ENCODE data around the gene TMEM151B. TPM values are rescaled to one million over a fixed set of nuclear protein-coding genes. Genes with fewer than 3 reads are reported as not detected.

TMEM151B gene
- polyA plus RNA-seq, 1 of the 3 experiments (the other 2 are of a cell fraction): 0.05 TPM

DNA sequence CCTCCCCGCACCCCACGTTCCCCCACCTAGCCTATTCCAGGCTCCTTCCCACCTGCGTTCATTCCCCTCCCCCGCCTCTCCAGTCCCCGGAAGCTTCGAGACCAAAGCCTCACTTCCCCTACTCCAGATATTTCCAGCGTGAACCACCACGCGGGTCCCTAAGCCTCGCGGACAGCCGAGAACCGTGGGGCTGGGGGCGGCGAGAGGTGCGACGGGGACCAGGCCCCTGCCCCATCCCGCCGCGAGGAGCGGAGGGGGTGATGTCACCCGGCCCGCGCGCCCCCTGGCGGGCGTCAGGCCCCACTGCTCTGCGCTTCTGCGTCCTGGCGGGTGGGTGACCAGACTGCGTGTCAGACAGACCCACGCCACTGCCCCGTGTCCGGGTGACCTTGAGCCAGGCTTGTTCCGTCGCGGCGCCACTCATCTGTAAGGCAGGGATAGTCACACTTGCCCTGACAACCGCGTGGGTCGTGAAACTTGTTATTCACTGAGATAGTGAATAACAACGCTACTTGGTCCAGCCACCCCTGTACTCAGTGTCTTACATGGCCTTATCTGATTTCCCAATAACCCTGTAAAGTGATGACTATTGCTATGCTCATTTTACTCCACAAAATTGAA, 32.3 kb upstream of the TMEM151B start (continued):
- TF ChIP-seq, protein P1, sequence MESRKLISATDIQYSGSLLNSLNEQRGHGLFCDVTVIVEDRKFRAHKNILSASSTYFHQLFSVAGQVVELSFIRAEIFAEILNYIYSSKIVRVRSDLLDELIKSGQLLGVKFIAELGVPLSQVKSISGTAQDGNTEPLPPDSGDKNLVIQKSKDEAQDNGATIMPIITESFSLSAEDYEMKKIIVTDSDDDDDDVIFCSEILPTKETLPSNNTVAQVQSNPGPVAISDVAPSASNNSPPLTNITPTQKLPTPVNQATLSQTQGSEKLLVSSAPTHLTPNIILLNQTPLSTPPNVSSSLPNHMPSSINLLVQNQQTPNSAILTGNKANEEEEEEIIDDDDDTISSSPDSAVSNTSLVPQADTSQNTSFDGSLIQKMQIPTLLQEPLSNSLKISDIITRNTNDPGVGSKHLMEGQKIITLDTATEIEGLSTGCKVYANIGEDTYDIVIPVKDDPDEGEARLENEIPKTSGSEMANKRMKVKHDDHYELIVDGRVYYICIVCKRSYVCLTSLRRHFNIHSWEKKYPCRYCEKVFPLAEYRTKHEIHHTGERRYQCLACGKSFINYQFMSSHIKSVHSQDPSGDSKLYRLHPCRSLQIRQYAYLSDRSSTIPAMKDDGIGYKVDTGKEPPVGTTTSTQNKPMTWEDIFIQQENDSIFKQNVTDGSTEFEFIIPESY (IDR thresholded peaks at IDR 0.05; ENCODE audit: borderline replicate concordance, low read depth): no peak
- TF ChIP-seq, protein P2, sequence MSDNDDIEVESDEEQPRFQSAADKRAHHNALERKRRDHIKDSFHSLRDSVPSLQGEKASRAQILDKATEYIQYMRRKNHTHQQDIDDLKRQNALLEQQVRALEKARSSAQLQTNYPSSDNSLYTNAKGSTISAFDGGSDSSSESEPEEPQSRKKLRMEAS (IDR thresholded peaks at IDR 0.05; ENCODE audit: low read depth): peak; percentile 56; the same call in 1 of the 2 replicates
- TF ChIP-seq GATA2 (CRISPR knock-in tag; IDR thresholded peaks at IDR 0.05): peak; percentile 26
- no peak for TF ChIP-seq RFX5 (IDR thresholded peaks at IDR 0.05; ENCODE audit: low read length)
- 0 out of 2 replicates have a peak, but pooled peaks have one; percentile 3 for TF ChIP-seq RXRA (IDR thresholded peaks at IDR 0.05; ENCODE audit: borderline replicate concordance, low read depth)
- TF ChIP-seq, protein P3, sequence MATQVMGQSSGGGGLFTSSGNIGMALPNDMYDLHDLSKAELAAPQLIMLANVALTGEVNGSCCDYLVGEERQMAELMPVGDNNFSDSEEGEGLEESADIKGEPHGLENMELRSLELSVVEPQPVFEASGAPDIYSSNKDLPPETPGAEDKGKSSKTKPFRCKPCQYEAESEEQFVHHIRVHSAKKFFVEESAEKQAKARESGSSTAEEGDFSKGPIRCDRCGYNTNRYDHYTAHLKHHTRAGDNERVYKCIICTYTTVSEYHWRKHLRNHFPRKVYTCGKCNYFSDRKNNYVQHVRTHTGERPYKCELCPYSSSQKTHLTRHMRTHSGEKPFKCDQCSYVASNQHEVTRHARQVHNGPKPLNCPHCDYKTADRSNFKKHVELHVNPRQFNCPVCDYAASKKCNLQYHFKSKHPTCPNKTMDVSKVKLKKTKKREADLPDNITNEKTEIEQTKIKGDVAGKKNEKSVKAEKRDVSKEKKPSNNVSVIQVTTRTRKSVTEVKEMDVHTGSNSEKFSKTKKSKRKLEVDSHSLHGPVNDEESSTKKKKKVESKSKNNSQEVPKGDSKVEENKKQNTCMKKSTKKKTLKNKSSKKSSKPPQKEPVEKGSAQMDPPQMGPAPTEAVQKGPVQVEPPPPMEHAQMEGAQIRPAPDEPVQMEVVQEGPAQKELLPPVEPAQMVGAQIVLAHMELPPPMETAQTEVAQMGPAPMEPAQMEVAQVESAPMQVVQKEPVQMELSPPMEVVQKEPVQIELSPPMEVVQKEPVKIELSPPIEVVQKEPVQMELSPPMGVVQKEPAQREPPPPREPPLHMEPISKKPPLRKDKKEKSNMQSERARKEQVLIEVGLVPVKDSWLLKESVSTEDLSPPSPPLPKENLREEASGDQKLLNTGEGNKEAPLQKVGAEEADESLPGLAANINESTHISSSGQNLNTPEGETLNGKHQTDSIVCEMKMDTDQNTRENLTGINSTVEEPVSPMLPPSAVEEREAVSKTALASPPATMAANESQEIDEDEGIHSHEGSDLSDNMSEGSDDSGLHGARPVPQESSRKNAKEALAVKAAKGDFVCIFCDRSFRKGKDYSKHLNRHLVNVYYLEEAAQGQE (IDR thresholded peaks at IDR 0.05; ENCODE audit: low read depth, low read length): no peak
- TF ChIP-seq SMC3 (IDR thresholded peaks at IDR 0.05; ENCODE audit: low read depth, low read length): peak; percentile 73
- 0 out of 2 replicates have a peak, but pooled peaks have one; percentile 46 for TF ChIP-seq ELF1 (IDR thresholded peaks at IDR 0.05)
- TF ChIP-seq YY1 (IDR thresholded peaks at IDR 0.05; ENCODE audit: low read depth): no peak
- TF ChIP-seq TAF1 (IDR thresholded peaks at IDR 0.05; ENCODE audit: borderline replicate concordance, low read depth, low read length): peak; percentile 20; the same call in 1 of the 2 replicates

DNA sequence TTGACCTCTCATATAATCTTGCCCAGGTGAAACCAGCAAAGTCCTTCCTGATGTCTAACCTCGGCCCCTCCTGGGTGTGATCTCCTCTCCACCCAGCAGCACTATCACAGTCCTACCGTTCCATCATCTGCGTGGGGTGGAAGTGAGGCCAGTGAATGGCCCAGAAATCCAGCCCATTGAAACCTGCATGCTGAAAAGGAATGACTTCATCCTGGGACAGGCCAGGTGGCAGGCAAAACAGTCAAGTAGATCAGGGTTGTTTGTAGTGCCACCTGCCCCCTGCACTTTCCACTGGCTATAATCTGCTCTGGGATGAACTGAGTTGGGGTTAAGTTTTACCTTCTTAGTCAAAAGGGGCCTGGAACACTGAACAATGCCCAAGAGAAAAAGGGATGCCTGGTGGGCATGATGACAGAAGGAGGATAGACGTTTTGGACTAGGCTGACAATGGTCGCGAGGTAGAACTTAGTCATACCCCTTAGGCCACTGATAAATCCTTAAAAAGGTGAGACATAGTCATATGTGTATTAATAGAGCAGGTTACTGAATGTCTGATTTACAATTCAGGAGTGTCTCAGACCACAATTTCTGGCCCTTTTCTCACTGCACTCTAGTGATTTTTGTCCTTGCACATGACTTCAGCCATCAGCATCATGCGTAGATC, 31.4 kb upstream of the TMEM151B start:
- H3K4me1 ChIP-seq (ENCODE audit: control insufficient read depth in 1 of 2, insufficient read depth in 2 of 2, low read depth in 1 of 2, low read length in 1 of 2): peaks cover 26 to 36% of the 10 kb centered on the region in 2 experiments
- no peak for DNase-seq
- no peaks in the 10 kb centered on the region for H3K36me3 ChIP-seq (replicated peaks in 1 of 2; ENCODE audit: control insufficient read depth in 1 of 2, insufficient read depth in 2 of 2, low read length in 1 of 2)
- no peaks in the 10 kb centered on the region for H3K27me3 ChIP-seq (ENCODE audit: insufficient read depth)
- no peaks in the 10 kb centered on the region for H3K9me3 ChIP-seq
- H3K9ac ChIP-seq: no peak overlapping the region
- POLR2A ChIA-PET: interaction anchor here (2.7 kb wide), 1 partner anchor 8 kb away, joined by 27 read pairs; the partner anchor contains the start of gene HSP90AB1
- H2AFZ ChIP-seq (ENCODE audit: low read depth): no peak overlapping the region
- no peak overlapping the region for H3K4me3 ChIP-seq (ENCODE audit: low read depth in 2 of 2, low read length in 1 of 2)
- 91% methylated on average over 7 of the region's 7 CpGs for WGBS (ENCODE audit: low lambda C conversion rate)
- H3K9me2 ChIP-seq: no peaks in the 10 kb centered on the region
- no peaks in the 10 kb centered on the region for H4K20me1 ChIP-seq (ENCODE audit: insufficient read depth)
- CTCF ChIA-PET: interaction anchor here (1.1 to 8.5 kb wide), 5 partner anchors 7 to 68 kb away, joined by 3 to 224 read pairs (median 115); partner anchors contain the start of genes HSP90AB1, MYMX and SLC29A1
- peaks cover 18% of the 10 kb centered on the region for H3F3A ChIP-seq (replicated peaks; ENCODE audit: insufficient read depth)
- H3K79me2 ChIP-seq (ENCODE audit: insufficient read depth): no peaks in the 10 kb centered on the region
- no peak overlapping the region for H3K4me2 ChIP-seq
- no peak overlapping the region for H3K27ac ChIP-seq (ENCODE audit: low read depth in 2 of 2, low read length in 1 of 2)
- TF ChIP-seq TCF12 (IDR thresholded peaks at IDR 0.05) (no peak), YY1 (IDR thresholded peaks at IDR 0.05; ENCODE audit: low read depth) (no peak), FOSL2 (IDR thresholded peaks at IDR 0.05; ENCODE audit: borderline replicate concordance, low read depth) (no peak), RAD21 (IDR thresholded peaks at IDR 0.05; ENCODE audit: low read length) (no peak), SIN3A (IDR thresholded peaks at IDR 0.05; ENCODE audit: borderline replicate concordance, low read depth, low read length) (no peak), ELF1 (IDR thresholded peaks at IDR 0.05) (no peak), GABPA (IDR thresholded peaks at IDR 0.05; ENCODE audit: low read depth) (no peak)
